ENCODE results near the gene BLOC1S5. TPM values are rescaled to one million over a fixed set of nuclear protein-coding genes. Genes with fewer than 3 reads are reported as not detected.

Gene BLOC1S5
- total RNA-seq, 1 experiment from 2014 or later, result 11.2 TPM

Other genes starting within 250 kb of the BLOC1S5 start
- 250 and 258 TPM in 2 replicates for gene TXNDC5, start 153.6 kb downstream of the BLOC1S5 start, total RNA-seq (2014; rRNA removed; shearing (Covaris generic))
- 69.7 and 81.0 TPM in 2 replicates for gene EEF1E1, start 38.2 kb upstream of the BLOC1S5 start, total RNA-seq (2014; rRNA removed; shearing (Covaris generic))

All from NCI-H460 (cell line).